Stimulated activated CD4-positive, alpha-beta T cell treated with anti-CD3 and anti-CD28 coated beads, Interleukin-1b, Interleukin-23, amount 100 ng/mL, for 24 hours (primary cell): Measurements from ENCODE around the gene RAPGEF3.

Experiments used
- DNase-seq, 4 experiments: peaks; one replicate each; pipeline ENCODE4 v3.0.0-alpha.2; 2020; ENCODE audit warnings: low read depth in 4 of 4, low spot score in 1 of 4

The RAPGEF3 gene

GRCh38 chr12:47705566-47706425, 52.9 kb downstream of the RAPGEF3 start, which contains the start of gene RPAP3:
Gene RPAP3 (minus strand): TSS chr12:47706030. CDS start chr12:47702840, 3,190 bp downstream.
- DNase-seq = peak; percentile 95 to 99 (median 98)

- DNase-seq = no peak
Observed at GRCh38 chr12:47705229-47705565, 53.5 kb downstream of the RAPGEF3 start.

- DNase-seq = no peak
Observed at GRCh38 chr12:47704719-47705118, 54.0 kb downstream of the RAPGEF3 start.

DNA sequence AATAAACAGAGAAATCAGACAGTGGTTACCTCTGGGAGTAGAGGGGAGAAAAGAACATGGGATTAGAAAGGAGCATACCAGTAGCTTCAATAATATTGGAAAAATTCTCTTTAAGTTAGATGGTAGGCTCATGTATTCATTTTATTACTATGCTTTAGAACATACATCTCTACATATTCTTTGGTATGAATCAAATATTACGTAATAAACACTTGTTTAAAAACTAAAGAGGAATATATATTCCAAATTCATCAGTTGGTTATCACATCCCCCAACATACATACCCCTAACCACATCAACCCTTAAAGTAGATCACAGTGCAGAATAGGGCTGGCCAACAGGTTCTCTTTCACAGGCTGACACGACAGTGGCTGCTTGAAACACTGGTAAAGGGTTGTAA, 58.4 kb downstream of the RAPGEF3 start:
- no peak for DNase-seq

DNA sequence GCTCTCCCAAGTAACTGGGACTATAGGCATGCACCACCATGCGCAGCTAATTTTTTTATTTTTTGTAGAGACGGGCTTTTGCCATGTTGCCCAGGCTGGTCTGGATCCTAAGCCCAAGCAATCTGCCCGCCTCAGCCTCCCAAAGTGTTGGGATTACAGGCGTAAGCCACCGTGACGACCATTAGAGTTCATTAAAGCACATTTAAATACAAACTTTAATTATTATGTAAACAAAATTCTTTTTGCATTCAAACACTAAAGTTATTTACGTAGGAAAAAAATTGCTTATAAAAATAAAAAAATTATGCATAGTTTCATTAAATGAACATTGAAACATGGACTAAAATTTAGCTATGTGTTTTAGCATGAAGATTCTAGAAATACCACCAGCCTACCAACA, 60.0 kb downstream of the RAPGEF3 start:
- no peak for DNase-seq

DNA sequence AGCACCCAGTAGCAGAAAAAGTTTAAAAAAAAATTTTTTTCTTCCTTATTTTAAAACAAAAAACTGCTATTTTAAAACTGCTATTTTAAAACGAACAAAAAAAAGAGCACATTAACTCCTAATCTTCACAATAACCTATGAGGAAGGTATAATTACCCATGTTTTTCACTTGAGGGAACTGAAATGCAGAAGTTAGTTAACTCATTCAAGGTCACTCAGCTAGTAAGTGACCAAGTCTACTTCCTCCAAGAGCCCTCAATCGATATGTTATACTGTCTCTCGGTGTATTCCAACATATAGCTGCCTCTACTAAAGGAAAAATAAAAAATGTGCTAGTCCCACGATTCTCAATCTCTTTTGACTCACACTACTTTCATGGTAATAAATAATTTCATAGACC, 60.6 kb downstream of the RAPGEF3 start:
- DNase-seq = no peak

DNA sequence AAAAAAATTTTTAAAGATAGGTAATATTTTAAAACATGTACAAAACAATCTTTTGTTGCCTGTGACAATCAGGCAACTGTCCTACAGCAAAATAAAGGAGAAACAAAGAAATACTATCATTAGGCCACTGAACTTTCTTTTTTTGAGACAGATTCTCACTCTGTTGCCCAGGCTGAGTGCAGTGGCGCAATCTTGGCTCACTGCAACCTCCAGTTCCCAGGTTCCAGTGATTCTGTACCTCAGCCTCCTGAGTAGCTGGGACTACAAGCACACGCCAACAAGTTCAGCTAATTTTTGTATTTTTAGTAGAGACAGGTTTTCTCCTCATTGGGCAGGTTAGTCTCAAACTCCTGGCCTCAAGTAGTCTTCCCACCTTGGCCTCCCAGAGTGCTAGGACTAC, 69.5 kb downstream of the RAPGEF3 start:
- DNase-seq = no peak

DNA sequence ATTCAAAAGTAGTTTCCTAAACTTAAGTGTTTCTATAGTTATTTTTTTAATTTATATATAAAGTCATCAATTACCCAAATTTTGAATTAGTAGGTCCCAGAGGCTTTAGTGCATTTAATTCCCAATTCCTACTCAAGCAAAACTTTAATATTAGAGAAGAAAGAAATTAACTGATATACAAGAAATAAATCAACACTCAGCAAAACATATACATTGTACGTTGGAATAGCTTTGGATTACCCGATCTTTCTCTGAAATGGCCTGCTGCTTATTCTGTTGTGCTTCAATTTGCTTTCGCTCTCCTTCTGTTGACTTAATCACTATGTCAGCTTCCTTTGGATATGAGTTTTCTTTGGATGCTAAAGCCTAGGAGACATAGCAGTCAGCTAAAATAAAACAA, 71.0 kb downstream of the RAPGEF3 start:
- DNase-seq = no peak

GRCh38 chr12:47686645-47687240, 71.9 kb downstream of the RAPGEF3 start:
- no peak for DNase-seq
